DMS79 treated with DMSO at 0.1 percent for 48 hours (cell line): Measurements from ENCODE around the gene PNMA3.
A peak's percentile ranks its signal among the peaks of the same experiment; 100 is the strongest.
"Not testable (repeated sequence)": the region's sequence is repeated elsewhere in the genome, so short reads cannot be mapped to it uniquely, and the experiment has no call there.

Experiments used
- DNase-seq: peaks from one replicate; lab custom pipeline; 2025; lab: John Stamatoyannopoulos, UW

PNMA3 gene

DNA sequence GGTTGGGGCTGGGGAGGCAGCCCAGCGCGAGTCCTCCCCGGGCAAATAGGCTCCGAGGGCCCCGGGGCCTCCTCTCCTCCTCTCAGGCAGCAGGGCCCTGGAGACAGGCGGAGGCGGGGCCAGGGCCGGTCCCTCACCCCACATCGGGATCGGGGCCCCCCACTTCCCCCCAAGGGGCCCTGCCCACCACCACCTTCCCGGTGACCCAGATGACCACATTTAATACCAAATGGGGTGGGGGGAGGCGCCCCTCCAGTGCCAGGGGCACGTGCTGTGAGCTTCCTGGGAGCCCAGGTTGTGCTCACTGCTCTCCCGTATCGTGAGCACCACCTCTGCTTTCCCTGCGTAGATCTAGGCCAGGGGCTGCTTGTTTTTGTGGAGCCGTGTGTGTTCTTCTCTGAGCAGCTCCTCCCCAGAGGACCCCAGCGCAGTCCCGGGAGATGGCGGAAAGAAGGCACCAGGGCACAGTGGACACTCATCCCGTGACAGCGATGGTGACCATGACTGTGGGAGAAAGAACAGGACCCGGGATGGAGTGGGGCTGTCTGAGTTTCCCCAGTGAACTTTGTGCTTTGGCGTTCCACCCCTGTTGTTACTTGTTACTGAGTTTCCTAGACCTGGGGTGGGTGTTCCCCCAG lies 18.1 kb downstream of the PNMA3 start:
- DNase-seq, result no peak

DNA sequence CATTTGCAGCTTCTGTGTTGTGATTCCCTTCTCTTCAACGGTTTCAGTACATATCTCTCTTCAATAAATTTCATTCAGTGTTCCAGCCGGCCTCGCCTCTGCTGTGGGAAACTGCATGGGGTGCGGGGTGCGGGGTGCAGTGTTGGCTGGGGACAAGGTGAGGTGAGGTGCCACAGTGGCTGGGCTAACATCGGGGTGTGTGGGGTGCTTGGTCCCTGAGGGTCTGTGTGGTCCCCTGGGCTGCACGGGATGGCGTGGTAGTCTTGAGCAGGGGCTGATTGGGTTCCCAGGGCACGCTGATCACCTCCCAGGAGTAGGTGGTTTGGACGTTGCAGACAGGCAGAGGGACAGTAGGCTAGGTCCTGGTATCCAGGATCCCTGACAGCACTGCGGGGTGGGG lies 18.7 kb downstream of the PNMA3 start:
- no peak for DNase-seq

DNA sequence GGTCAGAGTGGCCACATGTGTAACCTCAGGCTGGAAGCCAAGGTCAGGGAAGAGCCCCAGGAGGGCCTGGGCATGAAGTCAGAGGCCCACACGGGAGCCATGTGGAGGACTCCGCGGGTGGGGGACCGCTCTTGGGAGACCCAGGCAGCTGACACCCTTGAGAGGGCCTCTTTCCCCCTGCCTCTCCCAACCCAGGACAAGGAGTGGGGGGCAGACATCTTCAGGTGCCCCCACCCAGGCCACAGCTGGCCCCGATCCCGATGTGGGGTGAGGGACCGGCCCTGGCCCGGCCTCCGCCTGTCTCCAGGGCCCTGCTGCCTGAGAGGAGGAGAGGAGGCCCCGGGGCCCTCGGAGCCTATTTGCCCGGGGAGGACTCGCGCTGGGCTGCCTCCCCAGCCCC lies 19.1 kb downstream of the PNMA3 start:
- DNase-seq, result no peak

DNA sequence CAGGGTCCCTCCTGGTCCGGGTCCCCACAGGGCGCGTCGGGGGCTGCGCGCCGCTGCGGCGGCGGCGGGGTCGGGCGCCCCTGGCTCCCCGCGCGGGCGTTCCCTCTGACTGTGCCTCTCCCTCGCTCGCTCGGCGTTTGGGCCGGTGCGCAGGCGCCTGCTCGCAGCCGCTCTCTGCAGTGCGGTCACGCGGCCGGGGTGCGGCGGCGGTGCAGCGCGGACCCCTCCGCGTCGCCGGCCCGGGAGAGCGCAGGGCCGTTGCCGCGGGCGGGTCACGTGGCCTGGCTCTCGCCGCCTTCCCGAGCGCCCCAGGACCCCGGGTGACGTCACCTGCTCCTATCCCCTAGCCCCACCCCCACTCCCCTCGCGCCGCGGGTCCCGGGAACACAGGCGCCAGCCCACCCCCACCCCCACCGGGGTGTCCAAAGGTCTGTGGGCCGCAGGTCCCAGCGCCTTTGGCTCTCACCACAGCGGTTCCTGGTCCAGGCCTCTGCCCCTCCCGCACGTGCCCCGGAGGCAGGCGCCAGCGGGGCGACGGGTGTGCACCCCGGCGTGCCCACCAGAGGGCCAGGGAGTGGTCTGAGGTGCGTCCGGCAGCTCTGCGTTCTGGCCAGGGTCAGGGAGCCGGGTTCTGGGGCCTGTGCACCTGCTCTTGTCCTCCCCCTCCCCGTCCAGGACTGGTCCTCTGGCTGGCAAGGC lies 21.3 kb downstream of the PNMA3 start:
- DNase-seq, result not testable (repeated sequence)

DNA sequence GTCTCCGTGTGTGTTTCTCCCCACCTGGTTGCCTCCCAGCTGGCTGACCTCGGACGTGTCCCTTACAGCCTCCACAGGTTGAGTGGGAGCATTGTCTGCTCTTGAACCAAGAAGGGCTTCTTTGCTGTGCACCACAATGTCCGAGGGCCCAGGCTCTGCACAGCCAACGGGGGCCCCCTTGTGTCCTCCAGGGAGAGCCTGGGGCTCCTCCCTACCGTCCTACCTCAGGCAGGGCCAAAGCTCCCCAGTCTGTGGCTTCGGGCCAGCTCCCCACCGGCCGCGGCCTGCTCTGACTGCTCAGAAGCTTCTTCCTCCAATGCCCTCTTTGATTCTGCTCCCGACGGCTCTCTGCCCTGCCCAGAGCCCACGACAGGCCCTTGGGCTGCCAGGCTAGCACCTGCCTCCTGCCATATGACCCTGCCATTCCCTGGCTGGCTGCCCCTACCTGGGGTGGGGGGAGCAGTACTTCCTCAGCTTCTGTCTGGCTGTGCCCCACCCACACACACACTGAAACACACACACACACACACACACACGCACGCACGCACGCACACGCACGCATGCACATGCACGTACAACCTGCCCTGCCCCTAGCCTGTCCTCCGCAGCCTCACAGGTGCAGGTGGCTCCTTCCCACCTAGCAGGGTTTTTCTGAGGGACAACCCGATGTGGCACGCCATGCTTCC lies 27.1 kb downstream of the PNMA3 start:
- peak; percentile 22 for DNase-seq

DNA sequence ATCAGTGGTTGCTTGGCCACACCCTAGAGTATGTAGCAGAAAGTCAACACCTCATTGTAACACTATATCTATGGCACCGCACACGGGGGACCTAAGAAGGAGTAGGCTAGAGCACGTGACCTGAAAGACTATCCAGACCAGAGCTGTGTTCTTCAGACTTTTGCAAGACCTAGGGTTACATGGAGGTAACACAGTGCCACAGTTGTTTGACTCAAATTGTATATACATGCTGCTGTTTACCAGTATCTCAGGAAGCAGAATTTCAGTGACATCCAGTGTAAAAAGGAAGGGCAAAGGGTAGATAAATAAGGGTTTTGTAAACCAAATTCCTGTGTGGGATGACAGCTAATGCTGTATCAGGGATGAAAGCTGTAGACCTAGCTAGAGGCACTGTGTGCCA lies 46.1 kb downstream of the PNMA3 start:
- no peak for DNase-seq

DNA sequence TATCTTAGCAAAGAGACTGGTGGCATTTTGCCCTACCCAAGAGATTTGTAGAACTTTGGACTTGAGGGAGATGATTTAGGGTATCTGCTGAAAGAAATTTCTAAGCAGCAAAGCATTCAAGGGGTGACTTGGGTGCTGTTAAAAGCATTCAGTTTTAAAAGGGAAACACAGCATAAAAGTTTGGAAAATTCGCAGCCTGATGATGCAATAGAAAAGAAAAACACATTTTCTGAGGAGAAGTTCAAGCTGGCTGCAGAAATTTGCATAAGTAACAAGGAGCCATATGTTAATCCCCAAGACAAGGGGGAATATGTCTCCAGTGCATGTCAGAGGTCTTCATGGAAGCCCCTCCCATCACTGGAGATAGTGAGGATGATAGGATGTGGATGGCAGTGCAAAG lies 48.7 kb downstream of the PNMA3 start:
- DNase-seq, result not testable (repeated sequence)

DNA sequence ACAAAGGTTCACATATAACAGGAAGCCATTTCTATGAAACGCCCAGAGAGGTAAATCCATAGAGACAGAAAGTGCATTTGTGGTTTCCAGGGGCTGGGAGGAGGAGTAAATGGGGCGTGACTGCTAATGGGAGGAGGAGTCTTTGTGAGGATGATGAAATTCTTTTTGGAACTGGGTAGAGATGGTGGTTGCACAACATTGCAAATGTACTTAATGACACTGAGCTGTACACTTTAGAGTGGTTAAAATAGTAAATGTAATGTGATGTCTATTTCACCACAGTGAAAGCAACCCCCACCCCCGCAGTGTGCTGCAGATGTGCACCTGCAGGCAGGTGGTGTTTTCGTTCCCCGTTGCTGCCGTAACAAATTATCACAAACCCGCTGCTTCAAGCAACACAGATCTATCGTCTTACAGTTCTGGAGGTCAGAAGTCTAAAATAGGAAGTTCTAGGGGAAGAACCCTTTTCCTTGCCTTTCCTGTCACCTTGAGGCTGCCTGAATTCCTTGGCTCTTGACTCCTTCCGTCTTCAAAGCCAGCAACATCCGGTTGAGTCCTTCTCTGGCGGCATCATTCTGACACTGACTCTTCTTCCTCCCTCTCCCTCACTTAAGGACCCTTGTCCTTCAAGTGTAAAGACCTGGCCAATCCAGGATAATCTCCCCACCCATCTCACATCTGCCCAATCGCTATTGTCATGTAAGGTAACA lies 50.0 kb downstream of the PNMA3 start:
- not testable (repeated sequence) for DNase-seq
